ENCODE data around the gene MS4A10. TPM values are rescaled to one million over a fixed set of nuclear protein-coding genes. Genes with fewer than 3 reads are reported as not detected.

The MS4A10 gene
- total and polyA plus RNA-seq, 10 of the 15 experiments (the other 5 are each of a cell fraction or from before 2014, with no cell fraction given) = not detected

- intact Hi-C loops (cut with micrococcal nuclease; ENCODE audit: unreplicated experiment) (no loop called here), in situ Hi-C loops (cut with MboI) (no loop called here)
- 44% methylated on average over 2 of the region's 2 CpGs for WGBS (ENCODE audit: insufficient coverage, insufficient replicate concordance, low lambda C conversion rate, missing lambda C conversion rate)
- Histone ChIP-seq H3K4me1 (ENCODE audit: control insufficient read depth, insufficient read depth, low read length) (no peaks in the 10 kb centered on the region), H3K9ac (ENCODE audit: control insufficient read depth, insufficient read depth, low read length) (no peak overlapping the region), H3K27me3 (replicated peaks in 1 of 2; ENCODE audit: control insufficient read depth in 2 of 2, insufficient read depth in 2 of 2, low read length in 1 of 2) (no peaks in the 10 kb centered on the region), H4K20me1 (ENCODE audit: control insufficient read depth, insufficient read depth) (no peaks in the 10 kb centered on the region), H3K36me3 (ENCODE audit: control insufficient read depth in 2 of 2, insufficient read depth in 2 of 2, low read length in 1 of 2) (no peaks in the 10 kb centered on the region), H3K9me3 (replicated peaks; ENCODE audit: control insufficient read depth, insufficient read depth, low read length) (peaks cover 9% of the 10 kb centered on the region), H3K79me2 (ENCODE audit: control insufficient read depth, insufficient read depth, low read length) (no peaks in the 10 kb centered on the region), H3K4me2 (ENCODE audit: control insufficient read depth, insufficient read depth) (no peak overlapping the region), H2AFZ (ENCODE audit: control insufficient read depth, low read depth, low read length) (no peak overlapping the region), H3K4me3 (no peak overlapping the region), H3K27ac (ENCODE audit: control insufficient read depth, insufficient read depth) (no peak overlapping the region)
- FAIRE-seq (no peak), ATAC-seq (no peak), DNase-seq (ENCODE audit: low read depth, low spot score) (no peak)
- POLR2A ChIA-PET = interaction anchor here (0.6 kb wide), 1 partner anchor 648 kb away, joined by 3 read pairs; no protein-coding TSS in a partner anchor
- SMC1A ChIA-PET (ENCODE audit: uncharacterized antibody, unreplicated experiment) = no interaction called here
- RAD21 ChIA-PET (ENCODE audit: unreplicated experiment) = no interaction called here
- CTCF ChIA-PET = interaction anchor here (1.4 kb wide), 1 partner anchor 14 kb away, joined by 6 read pairs; no protein-coding TSS in a partner anchor
- TF ChIP-seq E2F8 (IDR thresholded peaks at IDR 0.05; ENCODE audit: low read depth, partially characterized antibody) (no peak), SIX5 (IDR thresholded peaks at IDR 0.05; ENCODE audit: low read depth, low read length, severe bottlenecking) (no peak), EZH2 (IDR thresholded peaks at IDR 0.05; ENCODE audit: borderline replicate concordance, control insufficient read depth, low read depth, low read length) (no peak), MTA2 (IDR thresholded peaks at IDR 0.05; ENCODE audit: low read depth) (no peak)
- BruUV-seq (replicated peaks) = no TSS peak
Measured at GRCh38 chr11:60816590-60817157, 31.5 kb downstream of the MS4A10 start.
